Left lung (tissue), 10 donors: ENCODE data around the gene SAV1. TPM values are rescaled to one million over a fixed set of nuclear protein-coding genes. Genes with fewer than 3 reads are reported as not detected.
A peak's percentile ranks its signal among the peaks of the same experiment; 100 is the strongest.

Source experiments
- ATAC-seq: fragments of 200-7000 bp; cut with Tn5 transposase; one replicate; pipeline ENCODE4 v1.9.1; 2020; ENCODE audit warnings: moderate library complexity
- DNase-seq, 4 donors: peaks; one replicate each; pipeline ENCODE4 v3.0.0-alpha.2; 2013 to 2020
- H3K27ac ChIP-seq, 2 donors: fragments of 200-600 bp; sonication (generic) in 1 of 2; one replicate each; pipeline versions ENCODE4 v1.5.0 to v1.8.0; 2020 to 2021
- H3K27me3 ChIP-seq, 2 donors: fragments of 200-600 bp; sonication (generic) in 1 of 2; one replicate each; pipeline versions ENCODE4 v1.5.0 to v1.8.0; 2020 to 2021
- H3K36me3 ChIP-seq, 2 donors: fragments of 200-600 bp; sonication (generic) in 1 of 2; one replicate each; pipeline versions ENCODE4 v1.5.0 to v1.8.0; 2020 to 2021
- H3K4me1 ChIP-seq, 2 donors: fragments of 200-600 bp; one replicate each; pipeline ENCODE4 v1.8.0; 2021
- H3K4me3 ChIP-seq, 2 donors: fragments of 200-600 bp; sonication (generic) in 1 of 2; one replicate each; pipeline versions ENCODE4 v1.5.0 to v1.8.0; 2020 to 2021; ENCODE audit warnings: mild to moderate bottlenecking in 1 of 2
- H3K9me3 ChIP-seq, 2 donors: fragments of 200-600 bp; sonication (generic) in 1 of 2; one replicate each; pipeline versions ENCODE4 v1.5.0 to v1.8.0; 2020 to 2021
- intact Hi-C, 2 donors: fragments of 100-400 bp; cut with DNase I; formaldehyde crosslinking; loops; one replicate each; pipeline versions ENCODE4 v1.11.2 to v1.14.2; 2022
- polyA plus RNA-seq, 6 donors: library from polyadenylated mRNA; unstranded; fragments of 120-200 nt; gene quantifications; one replicate each; pipeline ENCODE4 v1.2.1, GENCODE V29; 2013; ENCODE audit not compliant: insufficient read length in 6 of 6
- total RNA-seq, 2 donors: library from RNA; stranded (reverse); fragmentation: NEBNext Ultra II Directional; extraction: Animal tissue kit (Norgen Biotek cat#: 25700); gene quantifications; one replicate each; pipeline ENCODE4 v1.2.1, GENCODE V29; 2021
- TF ChIP-seq, protein P1 (sequence below), 2 donors: fragments of 200-600 bp; sonication (generic) in 1 of 2; IDR thresholded peaks; one replicate each; pipeline versions ENCODE4 v1.5.0 to v1.8.0; 2021; ENCODE audit warnings: antibody characterized with exemption in 2 of 2
- donor health status: DM: no; HTN: yes; CAD: no.
- donor health status: DM: no; HTN: no; CAD: no.

SAV1 gene
- total and polyA plus RNA-seq, 8 donors, result 28.2 to 43.9 (median 38.1) TPM

DNA sequence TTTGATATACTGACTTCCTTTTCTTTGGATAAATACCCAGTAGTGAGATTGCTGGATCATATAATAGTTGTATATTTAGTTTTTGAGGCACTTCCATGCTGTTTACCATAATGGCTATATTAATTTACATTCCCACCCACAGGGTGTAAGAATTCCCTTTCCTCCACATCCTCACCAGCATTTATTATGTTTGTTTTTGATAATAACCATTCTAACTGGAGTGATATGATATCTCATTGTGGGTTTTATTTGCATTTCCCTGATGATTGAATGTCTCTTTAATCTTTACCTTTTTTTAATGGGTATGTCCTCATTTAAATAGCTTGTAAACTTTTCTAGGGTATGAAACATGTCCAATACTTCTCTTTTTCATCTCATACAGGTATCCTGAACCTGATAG is 11.6 kb upstream of the SAV1 start:
- H3K27ac ChIP-seq, result no peak overlapping the region
- H3K9me3 ChIP-seq, result no peaks in the 10 kb centered on the region
- intact Hi-C loops, result no loop called here
- ATAC-seq, result no peak
- peaks cover 5 to 19% of the 10 kb centered on the region in 2 donors for H3K4me1 ChIP-seq
- no peaks in the 10 kb centered on the region for H3K36me3 ChIP-seq
- no peak overlapping the region for H3K4me3 ChIP-seq
- DNase-seq, result no peak
- TF ChIP-seq, protein P1, sequence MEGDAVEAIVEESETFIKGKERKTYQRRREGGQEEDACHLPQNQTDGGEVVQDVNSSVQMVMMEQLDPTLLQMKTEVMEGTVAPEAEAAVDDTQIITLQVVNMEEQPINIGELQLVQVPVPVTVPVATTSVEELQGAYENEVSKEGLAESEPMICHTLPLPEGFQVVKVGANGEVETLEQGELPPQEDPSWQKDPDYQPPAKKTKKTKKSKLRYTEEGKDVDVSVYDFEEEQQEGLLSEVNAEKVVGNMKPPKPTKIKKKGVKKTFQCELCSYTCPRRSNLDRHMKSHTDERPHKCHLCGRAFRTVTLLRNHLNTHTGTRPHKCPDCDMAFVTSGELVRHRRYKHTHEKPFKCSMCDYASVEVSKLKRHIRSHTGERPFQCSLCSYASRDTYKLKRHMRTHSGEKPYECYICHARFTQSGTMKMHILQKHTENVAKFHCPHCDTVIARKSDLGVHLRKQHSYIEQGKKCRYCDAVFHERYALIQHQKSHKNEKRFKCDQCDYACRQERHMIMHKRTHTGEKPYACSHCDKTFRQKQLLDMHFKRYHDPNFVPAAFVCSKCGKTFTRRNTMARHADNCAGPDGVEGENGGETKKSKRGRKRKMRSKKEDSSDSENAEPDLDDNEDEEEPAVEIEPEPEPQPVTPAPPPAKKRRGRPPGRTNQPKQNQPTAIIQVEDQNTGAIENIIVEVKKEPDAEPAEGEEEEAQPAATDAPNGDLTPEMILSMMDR (IDR thresholded peaks at IDR 0.05), result no peak
- no peaks in the 10 kb centered on the region for H3K27me3 ChIP-seq

GRCh38 chr14:50678163-50678562 is 10.1 kb upstream of the SAV1 start:
- peaks cover 5 to 19% of the 10 kb centered on the region in 2 donors for H3K4me1 ChIP-seq
- no peak for DNase-seq
- peak overlapping the region in 1 of 2 donors; percentile 55 for H3K27ac ChIP-seq
- no peaks in the 10 kb centered on the region for H3K36me3 ChIP-seq
- no peaks in the 10 kb centered on the region for H3K9me3 ChIP-seq
- no peak for ATAC-seq
- H3K4me3 ChIP-seq, result no peak overlapping the region
- H3K27me3 ChIP-seq, result no peaks in the 10 kb centered on the region
- intact Hi-C loops, result no loop called here
- TF ChIP-seq, protein P1 (IDR thresholded peaks at IDR 0.05), result no peak

- H3K9me3 ChIP-seq, result no peaks in the 10 kb centered on the region
- TF ChIP-seq, protein P1 (IDR thresholded peaks at IDR 0.05), result no peak
- H3K4me1 ChIP-seq, result peaks cover 5 to 19% of the 10 kb centered on the region in 2 donors
- H3K27ac ChIP-seq, result peak overlapping the region; percentile 16 to 55
- no peaks in the 10 kb centered on the region for H3K36me3 ChIP-seq
- DNase-seq (no peak), ATAC-seq (peak; percentile 61)
- intact Hi-C loops, result no loop called here
- no peaks in the 10 kb centered on the region for H3K27me3 ChIP-seq
- H3K4me3 ChIP-seq, result no peak overlapping the region
Observed at GRCh38 chr14:50677527-50678063, 9.5 kb upstream of the SAV1 start.

DNA sequence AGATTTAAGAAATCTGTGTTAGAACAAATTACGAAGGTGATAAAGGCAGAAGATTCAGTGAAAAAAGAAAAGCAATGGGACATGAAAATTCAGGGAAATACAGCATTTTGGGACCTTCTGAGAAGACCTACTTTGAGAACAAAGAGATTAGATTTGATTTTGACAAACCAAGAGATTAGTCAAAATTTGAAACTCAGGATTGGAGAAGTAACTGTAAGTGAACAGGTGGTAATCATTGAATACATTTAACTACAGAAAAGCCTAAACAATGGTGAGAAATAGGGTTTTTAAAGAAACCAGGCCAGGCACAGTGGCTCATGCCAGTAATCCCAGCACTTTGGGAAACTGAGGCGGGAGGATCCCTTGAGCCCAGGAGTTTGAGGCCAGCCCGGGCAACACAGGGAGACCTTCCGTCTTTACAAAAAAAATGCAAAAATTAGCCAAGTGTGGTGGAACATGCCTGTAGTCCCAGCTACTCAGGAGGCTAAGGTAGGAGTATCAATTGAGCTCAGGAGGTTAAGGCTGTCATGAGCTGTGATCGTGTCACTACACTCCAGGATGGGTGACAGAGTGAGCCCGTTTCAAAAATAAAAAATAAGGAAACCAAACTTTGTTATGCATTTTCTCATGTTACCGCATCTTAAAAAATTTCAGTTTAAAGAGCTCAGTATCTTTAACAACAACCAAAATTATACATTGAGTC is 8.9 kb upstream of the SAV1 start:
- Histone ChIP-seq H3K4me1 (peaks cover 5 to 19% of the 10 kb centered on the region in 2 donors), H3K4me3 (no peak overlapping the region), H3K27me3 (no peaks in the 10 kb centered on the region), H3K36me3 (no peaks in the 10 kb centered on the region), H3K27ac (peak overlapping the region; percentile 16 to 55), H3K9me3 (no peaks in the 10 kb centered on the region)
- intact Hi-C loops, result no loop called here
- TF ChIP-seq, protein P1 (IDR thresholded peaks at IDR 0.05), result no peak
- no peak for ATAC-seq
- DNase-seq, result no peak

- Histone ChIP-seq H3K4me1 (peaks cover 5 to 19% of the 10 kb centered on the region in 2 donors), H3K27ac (no peak overlapping the region), H3K4me3 (no peak overlapping the region), H3K27me3 (no peaks in the 10 kb centered on the region), H3K9me3 (no peaks in the 10 kb centered on the region), H3K36me3 (no peaks in the 10 kb centered on the region)
- TF ChIP-seq, protein P1 (IDR thresholded peaks at IDR 0.05), result no peak
- intact Hi-C loops, result no loop called here
- ATAC-seq (no peak), DNase-seq (no peak)
Observed at GRCh38 chr14:50675597-50675996, 7.5 kb upstream of the SAV1 start.
